Astrocyte of the cerebellum (primary cell): ENCODE results near the gene LINC01488.

Experiments
- DNase-seq: peaks from one replicate; pipeline ENCODE4 v3.0.0-alpha.2; 2011; ENCODE audit warnings: low read depth
- H3K4me3 ChIP-seq: 2 replicates; pipeline ENCODE4 v1.5.1; 2011; ENCODE audit warnings: mild to moderate bottlenecking, low read depth, low read length, moderate library complexity
- in situ Hi-C: cut with HindIII; loops from 2 replicates; pipeline ENCODE4 v1.10.0; 2017; ENCODE audit warnings: low sequenced_read_pairs
- TF ChIP-seq, protein P1 (sequence below): IDR thresholded peaks from 2 replicates; pipeline ENCODE4 v1.5.1; 2012; ENCODE audit warnings: low read length, low read depth, moderate library complexity, mild to moderate bottlenecking; ENCODE audit errors: missing control alignments

Gene LINC01488

DNA sequence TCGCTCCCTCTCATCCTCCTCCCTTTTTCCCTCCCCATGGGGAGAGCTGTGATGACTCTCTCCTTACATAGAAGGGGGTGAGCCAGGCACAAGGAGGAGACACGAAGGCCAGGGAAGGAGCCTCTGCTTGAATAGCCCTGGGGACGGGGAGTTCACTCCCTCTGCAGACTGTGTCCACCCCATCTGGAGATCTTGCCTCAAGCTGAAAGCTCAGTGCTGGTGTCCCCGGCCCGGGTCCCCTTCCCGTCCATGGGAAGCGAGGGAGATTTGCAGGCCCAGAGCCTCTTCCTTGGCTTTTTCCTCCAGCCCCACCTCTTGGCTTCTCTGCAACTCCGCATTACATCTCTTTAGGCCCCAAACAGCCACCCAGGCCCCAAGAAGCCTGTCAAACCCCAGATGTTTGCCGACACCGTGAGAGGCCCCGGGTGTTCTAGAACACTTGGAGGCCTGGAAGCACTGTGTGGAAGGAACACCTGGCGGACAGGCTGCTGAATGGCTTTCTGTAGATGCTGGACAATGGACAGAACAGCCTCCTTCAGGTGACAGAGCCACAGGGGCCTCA lies 32.3 kb downstream of the LINC01488 start:
- in situ Hi-C loops: no loop called here
- no peak for DNase-seq
- H3K4me3 ChIP-seq: no peak overlapping the region
- TF ChIP-seq, protein P1, sequence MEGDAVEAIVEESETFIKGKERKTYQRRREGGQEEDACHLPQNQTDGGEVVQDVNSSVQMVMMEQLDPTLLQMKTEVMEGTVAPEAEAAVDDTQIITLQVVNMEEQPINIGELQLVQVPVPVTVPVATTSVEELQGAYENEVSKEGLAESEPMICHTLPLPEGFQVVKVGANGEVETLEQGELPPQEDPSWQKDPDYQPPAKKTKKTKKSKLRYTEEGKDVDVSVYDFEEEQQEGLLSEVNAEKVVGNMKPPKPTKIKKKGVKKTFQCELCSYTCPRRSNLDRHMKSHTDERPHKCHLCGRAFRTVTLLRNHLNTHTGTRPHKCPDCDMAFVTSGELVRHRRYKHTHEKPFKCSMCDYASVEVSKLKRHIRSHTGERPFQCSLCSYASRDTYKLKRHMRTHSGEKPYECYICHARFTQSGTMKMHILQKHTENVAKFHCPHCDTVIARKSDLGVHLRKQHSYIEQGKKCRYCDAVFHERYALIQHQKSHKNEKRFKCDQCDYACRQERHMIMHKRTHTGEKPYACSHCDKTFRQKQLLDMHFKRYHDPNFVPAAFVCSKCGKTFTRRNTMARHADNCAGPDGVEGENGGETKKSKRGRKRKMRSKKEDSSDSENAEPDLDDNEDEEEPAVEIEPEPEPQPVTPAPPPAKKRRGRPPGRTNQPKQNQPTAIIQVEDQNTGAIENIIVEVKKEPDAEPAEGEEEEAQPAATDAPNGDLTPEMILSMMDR: no peak

DNA sequence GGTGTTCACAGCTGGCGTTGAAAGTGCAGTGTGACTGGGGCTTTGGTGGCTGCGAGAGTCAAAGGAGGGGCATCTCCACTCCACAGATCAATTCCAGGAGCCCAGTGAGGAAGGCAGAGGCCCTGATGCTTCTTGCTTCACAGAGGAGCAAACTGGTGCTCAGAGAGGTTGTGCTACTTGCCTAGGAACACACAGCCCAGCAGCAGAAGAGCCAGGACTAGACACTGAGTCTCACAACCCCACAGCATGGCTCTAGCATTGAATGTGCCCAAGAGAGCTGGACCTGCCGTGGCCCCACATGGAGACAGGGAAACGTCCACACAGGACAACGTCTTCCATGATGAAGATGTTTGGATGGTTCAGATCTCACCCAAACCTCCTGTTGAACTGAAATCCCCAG lies 33.3 kb downstream of the LINC01488 start:
- no peak overlapping the region for H3K4me3 ChIP-seq
- DNase-seq: no peak
- in situ Hi-C loops: no loop called here
- TF ChIP-seq, protein P1: no peak

DNA sequence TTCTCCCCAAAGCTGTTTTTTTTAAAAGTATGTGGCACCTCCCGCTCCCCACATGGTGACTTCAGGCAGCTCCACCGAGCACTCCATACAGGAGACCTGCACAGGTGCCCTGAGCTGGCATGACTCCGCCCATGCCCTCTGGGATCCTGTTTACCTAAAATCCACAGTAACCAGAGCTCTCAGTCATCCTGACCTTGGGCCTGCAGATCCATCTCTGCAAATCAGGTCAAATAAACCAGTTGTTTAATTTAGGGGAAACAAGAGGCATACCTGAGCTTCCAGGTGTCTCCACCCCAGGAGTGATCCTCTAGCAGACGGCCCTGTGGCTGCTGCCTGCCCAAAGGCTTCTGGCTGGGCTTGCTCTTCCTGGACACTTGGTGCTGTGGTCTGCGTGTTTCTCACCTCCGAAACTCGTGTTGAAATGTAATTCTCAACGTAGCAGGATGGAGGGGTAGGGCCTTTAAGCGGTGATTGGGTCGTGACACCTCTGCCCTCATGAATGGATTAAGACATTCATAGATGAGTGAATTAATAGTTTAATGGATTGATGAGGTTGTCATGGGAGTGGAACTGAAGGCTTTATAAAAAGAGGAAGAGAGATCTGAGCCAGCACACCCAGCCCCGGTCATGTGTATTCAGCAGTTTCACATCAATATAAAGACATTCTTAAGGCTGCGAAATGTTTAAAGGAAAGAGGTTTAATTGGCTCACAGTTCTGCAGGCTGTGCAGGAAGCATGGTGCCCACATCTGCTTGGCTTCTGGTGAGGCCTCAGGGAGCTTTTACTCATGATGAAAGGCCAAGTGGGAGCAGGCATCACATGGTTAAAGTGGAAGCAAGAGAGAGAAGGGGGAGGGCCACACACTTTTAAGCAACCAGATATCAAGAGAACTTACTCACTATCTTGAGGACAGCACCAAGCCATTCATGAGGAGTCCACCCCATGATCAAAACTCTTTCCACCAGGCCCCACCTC lies 34.1 kb downstream of the LINC01488 start:
- DNase-seq: no peak
- in situ Hi-C loops: no loop called here
- TF ChIP-seq, protein P1: no peak
- H3K4me3 ChIP-seq: no peak overlapping the region

DNA sequence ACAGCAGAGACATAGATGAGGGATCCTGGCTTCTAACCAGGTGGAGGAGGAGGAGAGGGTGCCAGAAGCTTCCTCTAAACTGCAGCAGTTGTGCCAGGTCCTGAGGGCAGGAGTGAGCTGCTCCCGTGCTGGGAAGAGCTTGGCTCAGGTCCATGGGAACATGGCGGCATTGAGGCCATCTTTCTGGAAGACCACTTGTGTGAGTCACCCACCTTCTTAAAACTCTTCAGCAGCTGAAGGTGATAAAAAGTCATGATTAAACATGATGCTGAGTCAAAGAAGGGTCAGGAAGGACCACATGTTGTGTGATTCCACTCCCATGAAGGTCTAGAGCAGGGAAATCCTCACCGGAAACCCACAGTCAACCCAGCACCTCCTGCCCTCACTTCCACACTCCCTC lies 35.1 kb downstream of the LINC01488 start:
- H3K4me3 ChIP-seq: no peak overlapping the region
- DNase-seq: no peak
- in situ Hi-C loops: no loop called here
- TF ChIP-seq, protein P1: no peak

DNA sequence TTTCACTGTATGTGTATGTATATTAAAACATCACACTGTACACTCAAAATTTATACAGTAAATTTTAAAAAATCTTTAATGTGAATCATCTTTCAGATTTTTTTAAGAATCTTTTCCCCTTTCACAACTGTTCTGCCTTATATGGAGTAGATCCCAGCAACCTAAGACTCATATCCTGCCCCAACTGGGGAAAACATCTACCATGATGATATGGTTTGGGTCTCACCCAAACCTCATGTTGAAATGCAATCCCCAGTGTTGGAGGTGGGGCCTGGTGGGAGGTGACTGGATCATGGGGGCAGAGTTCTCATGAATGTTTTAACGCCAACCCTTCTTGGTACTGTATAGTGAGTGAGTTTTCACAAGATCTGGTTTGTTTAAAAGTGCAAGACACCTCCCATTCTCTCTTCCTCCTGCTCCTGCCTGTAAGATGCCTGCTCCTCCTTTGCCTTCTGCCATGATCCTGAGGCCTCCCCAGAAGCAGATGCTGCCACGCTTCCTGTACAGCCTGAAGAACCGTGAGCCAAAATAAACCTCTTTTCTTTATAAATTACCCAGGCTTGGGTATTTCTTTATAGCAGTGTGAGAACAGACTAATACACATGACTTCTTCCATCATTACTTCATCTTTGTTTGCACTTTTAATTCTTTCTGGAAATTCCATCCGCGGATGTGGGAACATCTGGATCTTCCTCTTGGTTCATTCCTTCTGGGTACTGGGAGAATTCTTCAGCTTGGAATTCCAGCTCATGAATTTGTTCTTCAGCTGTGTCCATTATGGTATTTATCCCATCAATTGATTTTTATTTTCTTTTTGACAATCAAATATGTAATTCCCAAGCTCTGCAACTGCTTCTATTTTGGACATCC lies 36.9 kb downstream of the LINC01488 start:
- peak; percentile 67 for DNase-seq
- TF ChIP-seq, protein P1: no peak
- in situ Hi-C loops: no loop called here
- no peak overlapping the region for H3K4me3 ChIP-seq
